H1 (cell line): Measurements from ENCODE around the gene GJB3. TPM values are rescaled to one million over a fixed set of nuclear protein-coding genes. Genes with fewer than 3 reads are reported as not detected.

Experiments
- CTCF ChIA-PET: fragments of 300-600 bp; sonication (Branson Sonifier 250); formaldehyde crosslinking; loops from one replicate; lab custom pipeline; 2021; ENCODE audit not compliant: partially characterized antibody; lab: Charles Lee
- POLR2A ChIA-PET: fragments of 300-600 bp; sonication (Branson Sonifier 250); formaldehyde crosslinking; loops from one replicate; lab custom pipeline; 2021; ENCODE audit warnings: inconsistent platforms; ENCODE audit not compliant: partially characterized antibody; lab: Charles Lee
- DNase-seq, 2 experiments: peaks; one replicate each; pipeline versions ENCODE4 v3.0.0 to v3.0.0-alpha.2; 2010 to 2022; ENCODE audit warnings: low spot score in 2 of 2, low read depth in 1 of 2, mixed read lengths in 1 of 2
- FAIRE-seq: peaks from 2 replicates; lab custom pipeline; 2011; peaks lifted over from hg19 to GRCh38; lab: Jason Lieb, UNC
- H2AFZ ChIP-seq: 2 replicates; pipeline ENCODE4 v1.8.1; 2012; ENCODE audit warnings: low read length, inconsistent platforms
- H2AK5ac ChIP-seq: 2 replicates; pipeline ENCODE4 v1.6.1; 2013; ENCODE audit warnings: low read depth, low read length
- H2BK120ac ChIP-seq: replicated peaks from 2 replicates; pipeline ENCODE3; 2013; ENCODE audit warnings: low read depth, low read length, inconsistent platforms
- H2BK12ac ChIP-seq: 2 replicates; pipeline ENCODE4 v1.6.1; 2013; ENCODE audit warnings: low read depth, low read length
- H2BK15ac ChIP-seq: 2 replicates; pipeline ENCODE4 v1.6.1; 2013; ENCODE audit warnings: low read length
- H2BK20ac ChIP-seq: 2 replicates; pipeline ENCODE4 v1.6.1; 2013; ENCODE audit warnings: low read length
- H2BK5ac ChIP-seq: 2 replicates; pipeline ENCODE4 v1.6.1; 2013; ENCODE audit warnings: low read depth, low read length
- H3K14ac ChIP-seq: 2 replicates; pipeline ENCODE4 v1.6.1; 2013; ENCODE audit warnings: inconsistent platforms; ENCODE audit not compliant: insufficient read length
- H3K18ac ChIP-seq: 2 replicates; pipeline ENCODE4 v1.6.1; 2013; ENCODE audit warnings: low read length; ENCODE audit errors: extremely low read depth
- H3K23ac ChIP-seq: 2 replicates; pipeline ENCODE4 v1.6.1; 2013; ENCODE audit warnings: inconsistent platforms; ENCODE audit not compliant: insufficient read length
- H3K23me2 ChIP-seq: 2 replicates; pipeline ENCODE4 v1.6.1; 2013; ENCODE audit warnings: low read depth, low read length
- H3K27ac ChIP-seq: 2 replicates; pipeline ENCODE4 v1.6.1; 2011; ENCODE audit warnings: low read depth, low read length, inconsistent platforms
- H3K27me3 ChIP-seq, 4 experiments: replicated peaks in 1 of 4; 1 replicate in 1 of 4; 2 replicates in 3 of 4; pipeline versions ENCODE4 v1.6.1 to v1.8.1; 2011 to 2013; ENCODE audit warnings: low read length in 3 of 4, mild to moderate bottlenecking in 3 of 4, inconsistent platforms in 2 of 4, mixed read lengths in 2 of 4, moderate library complexity in 1 of 4; ENCODE audit not compliant: control insufficient read depth in 3 of 4, insufficient read depth in 3 of 4; ENCODE audit errors: extremely low read depth in 1 of 4
- H3K36me3 ChIP-seq, 4 experiments: 2 replicates each; pipeline versions ENCODE4 v1.6.1 to v1.8.1; 2011 to 2013; ENCODE audit warnings: mild to moderate bottlenecking in 4 of 4, low read length in 3 of 4, moderate library complexity in 2 of 4, control low read depth in 1 of 4, inconsistent platforms in 1 of 4; ENCODE audit not compliant: insufficient read depth in 4 of 4, control insufficient read depth in 2 of 4
- H3K4ac ChIP-seq: replicated peaks from 2 replicates; pipeline ENCODE3; 2013; ENCODE audit warnings: low read length, low read depth, mixed read lengths, inconsistent platforms; ENCODE audit not compliant: insufficient read length
- H3K4me1 ChIP-seq, 4 experiments: replicated peaks in 1 of 4; 1 replicate in 1 of 4; 2 replicates in 3 of 4; pipeline versions ENCODE4 v1.6.1 to v1.8.1; 2011 to 2013; ENCODE audit warnings: low read length in 3 of 4, inconsistent platforms in 2 of 4, mixed read lengths in 1 of 4; ENCODE audit not compliant: insufficient read depth in 4 of 4, control insufficient read depth in 3 of 4
- H3K4me2 ChIP-seq, 2 experiments: 2 replicates each; pipeline versions ENCODE4 v1.6.1 to v1.8.1; 2011 to 2013; ENCODE audit warnings: low read depth in 2 of 2, low read length in 2 of 2, control low read depth in 1 of 2, inconsistent platforms in 1 of 2, mild to moderate bottlenecking in 1 of 2; ENCODE audit not compliant: insufficient read depth in 1 of 2
- H3K4me3 ChIP-seq, 4 experiments: fragments of 200-600, 300-600 bp in 1 of 4; sonication (generic), shearing (Covaris generic), sonication (Bioruptor Twin) in 1 of 4; 2 replicates each; pipeline versions ENCODE4 v1.5.1 to v1.8.1; 2011 to 2016; ENCODE audit warnings: low read length in 4 of 4, low read depth in 3 of 4, control low read depth in 2 of 4, inconsistent platforms in 2 of 4, mild to moderate bottlenecking in 2 of 4, mixed read lengths in 1 of 4, moderate library complexity in 1 of 4; ENCODE audit not compliant: insufficient read depth in 2 of 4; ENCODE audit errors: extremely low read depth in 1 of 4
- H3K56ac ChIP-seq: replicated peaks from 2 replicates; pipeline ENCODE3; 2013; ENCODE audit warnings: low read depth, mild to moderate bottlenecking, mixed read lengths, low read length, inconsistent platforms; ENCODE audit not compliant: insufficient read length
- H3K79me1 ChIP-seq: 2 replicates; pipeline ENCODE4 v1.6.1; 2013; ENCODE audit warnings: low read depth, low read length, control low read depth
- H3K79me2 ChIP-seq, 2 experiments: 2 replicates each; pipeline versions ENCODE4 v1.6.1 to v1.8.1; 2012 to 2013; ENCODE audit warnings: low read length in 2 of 2, mild to moderate bottlenecking in 2 of 2, inconsistent platforms in 1 of 2; ENCODE audit not compliant: insufficient read depth in 2 of 2, control insufficient read depth in 1 of 2
- H3K9ac ChIP-seq, 4 experiments: replicated peaks in 1 of 4; 1 replicate in 1 of 4; 2 replicates in 3 of 4; pipeline versions ENCODE4 v1.6.1 to v1.8.1; 2011 to 2013; ENCODE audit warnings: low read depth in 3 of 4, low read length in 3 of 4, control low read depth in 2 of 4, mild to moderate bottlenecking in 2 of 4, moderate library complexity in 2 of 4, inconsistent platforms in 1 of 4; ENCODE audit errors: extremely low read depth in 1 of 4
- H3K9me3 ChIP-seq, 2 experiments: 2 replicates each; pipeline versions ENCODE4 v1.6.1 to v1.8.1; 2012 to 2013; ENCODE audit warnings: mild to moderate bottlenecking in 2 of 2, moderate library complexity in 2 of 2, control low read depth in 1 of 2, inconsistent platforms in 1 of 2, low read depth in 1 of 2, low read length in 1 of 2, mixed read lengths in 1 of 2; ENCODE audit not compliant: insufficient read depth in 2 of 2
- H4K20me1 ChIP-seq, 2 experiments: replicated peaks in 1 of 2; 2 replicates each; pipeline versions ENCODE3 to v1.8.1; 2011 to 2013; ENCODE audit warnings: inconsistent platforms in 2 of 2, low read length in 2 of 2, mild to moderate bottlenecking in 1 of 2; ENCODE audit not compliant: insufficient read depth in 2 of 2, control insufficient read depth in 1 of 2
- H4K5ac ChIP-seq: 2 replicates; pipeline ENCODE4 v1.6.1; 2013; ENCODE audit warnings: low read length, low read depth, mixed read lengths, inconsistent platforms; ENCODE audit not compliant: insufficient read length
- H4K8ac ChIP-seq: 2 replicates; pipeline ENCODE4 v1.8.0; 2013; ENCODE audit warnings: mild to moderate bottlenecking, moderate library complexity, low read length, inconsistent platforms; ENCODE audit not compliant: insufficient read depth; ENCODE audit errors: extremely low read depth
- H4K91ac ChIP-seq: replicated peaks from 2 replicates; pipeline ENCODE3; 2013; ENCODE audit warnings: low read length, mixed read lengths, inconsistent platforms; ENCODE audit not compliant: insufficient read length
- CTBP2 ChIP-seq: IDR thresholded peaks from 2 replicates; pipeline ENCODE4 v1.7.0; 2011; ENCODE audit warnings: borderline replicate concordance, mild to moderate bottlenecking, moderate library complexity, mixed read lengths, low read length; ENCODE audit not compliant: insufficient read depth, insufficient read length
- EZH2 ChIP-seq: fragments of 200-600 bp; sonication (generic); IDR thresholded peaks from 2 replicates; pipeline ENCODE4 v1.7.1; 2012; ENCODE audit warnings: low read depth, mild to moderate bottlenecking, moderate library complexity, low read length, inconsistent platforms; ENCODE audit not compliant: severe bottlenecking
- JUN ChIP-seq: IDR thresholded peaks from 2 replicates; pipeline ENCODE4 v1.6.1; 2011; ENCODE audit warnings: low read depth, mild to moderate bottlenecking, improper control_type of control experiment, low read length
- KDM1A ChIP-seq: fragments of 200-600, 300-600 bp; sonication (generic); IDR thresholded peaks from 2 replicates; pipeline ENCODE4 v1.7.1; 2016; ENCODE audit warnings: mild to moderate bottlenecking, low read length, borderline replicate concordance
- POLR2A ChIP-seq, 2 experiments: IDR thresholded peaks; 1 replicate in 1 of 2; 2 replicates in 1 of 2; pipeline ENCODE4 v1.6.1; 2011; ENCODE audit warnings: low read depth in 2 of 2, low read length in 2 of 2, mild to moderate bottlenecking in 2 of 2; ENCODE audit errors: control extremely low read depth in 1 of 2
- SIN3A ChIP-seq, 2 experiments: IDR thresholded peaks in 1 of 2; conservative IDR thresholded peaks in 1 of 2; 2 replicates each; pipeline ENCODE4 v1.6.1; 2011 to 2012; ENCODE audit warnings: low read length in 2 of 2, improper control_type of control experiment in 1 of 2, low read depth in 1 of 2, mild to moderate bottlenecking in 1 of 2
- TBP ChIP-seq: IDR thresholded peaks from 2 replicates; pipeline ENCODE4 v1.6.1; 2011; ENCODE audit warnings: low read depth, low read length, improper control_type of control experiment
- WGBS, 2 experiments: shearing (Covaris generic) in 1 of 2; methylation state at CpG; one replicate each; pipeline versions ENCODE4 v1.1.6 to v1.1.7; 2013 to 2015; ENCODE audit warnings: low lambda C conversion rate in 2 of 2, mixed read lengths in 2 of 2, inconsistent platforms in 1 of 2, low coverage in 1 of 2, missing lambda C conversion rate in 1 of 2; ENCODE audit not compliant: insufficient replicate concordance in 2 of 2, insufficient coverage in 1 of 2, insufficient read length in 1 of 2; ENCODE audit errors: extremely low coverage in 1 of 2, missing lambda C conversion rate in 1 of 2; 5-methylcytosine and 5-hydroxymethylcytosine counted together
- long read RNA-seq, 2 experiments: library from RNA in 1 of 2; library from capped mRNA in 1 of 2; stranded (forward); transcript quantifications; one replicate each; pipeline ENCODE4 v2.0.0, GENCODE V29; 2021; ENCODE audit warnings: inconsistent platforms in 1 of 2
- polyA minus RNA-seq, 3 experiments: library from RNA; depleted of rRNA, polyadenylated mRNA; stranded (reverse); fragments of >200 nt; gene quantifications; 1 replicate in 2 of 3; 2 replicates in 1 of 3; pipeline ENCODE4 v1.2.3, GENCODE V29; 2011
- polyA plus RNA-seq, 7 experiments: library from polyadenylated mRNA; depleted of rRNA in 3 of 7; stranded (reverse) in 5 of 7; unstranded in 2 of 7; fragments of >200 nt in 5 of 7; fragments of 200-250 nt in 2 of 7; gene quantifications; 1 replicate in 5 of 7; 2 replicates in 1 of 7; 4 replicates in 1 of 7; pipeline versions ENCODE4 v1.2.1 to v1.2.3, GENCODE V29; 2011 to 2013; ENCODE audit warnings: missing spikeins in 2 of 7, mixed read lengths in 2 of 7
- total RNA-seq: library from RNA; stranded (reverse); fragmentation: NEBNext Ultra II Directional; extraction: Animal tissue kit (Norgen Biotek cat#: 25700); gene quantifications from 2 replicates; pipeline ENCODE4 v1.2.1, GENCODE V29; 2021

The GJB3 gene
- 0.93 and 1.1 TPM in 2 replicates for total RNA-seq
- 1.6 and 1.7 TPM in 2 replicates for polyA plus RNA-seq (2011; rRNA removed)
- polyA plus RNA-seq (2011; cell fraction: cytosol; rRNA removed) = 1.0 TPM
- 0.81 TPM for polyA plus RNA-seq (2011; cell fraction: nucleus; rRNA removed)
- 0.90 to 1.2 TPM (median 1.2 TPM) in 4 replicates for polyA plus RNA-seq (2012, experiment 1 of 2)
- polyA plus RNA-seq (2012, experiment 2 of 2) = 1.6 TPM
- polyA plus RNA-seq (2013, experiment 1 of 2) = 2.6 TPM
- 2.7 TPM for polyA plus RNA-seq (2013, experiment 2 of 2)
- polyA minus RNA-seq (2011; rRNA and poly(A)+ RNA removed) = 0.29 and 0.82 TPM in 2 replicates
- not detected for polyA minus RNA-seq (2011; cell fraction: cytosol; rRNA and poly(A)+ RNA removed)
- polyA minus RNA-seq (2011; cell fraction: nucleus; rRNA and poly(A)+ RNA removed) = 0.90 TPM
- long read RNA-seq, experiment 1 = 0 reads
- long read RNA-seq, experiment 2 = 0 reads

- Histone ChIP-seq H3K4me3 (peak within 1 kb of the TSS; percentile 51 to 83 (median 80)), H3K9ac (peak within 1 kb of the TSS in 2 of 4 experiments; percentile 20 to 45; a peak in 5 of 7 replicates), H3K9me3 (no peaks in the 10 kb centered on the region), H2BK12ac (peak within 1 kb of the TSS; percentile 50; the same call in 1 of the 2 replicates), H2BK5ac (peak within 1 kb of the TSS; percentile 35; the same call in 1 of the 2 replicates), H3K36me3 (no peaks in the 10 kb centered on the region), H4K8ac (peak within 1 kb of the TSS; percentile 60), H3K23me2 (peaks cover 15% of the 10 kb centered on the region; the same call in 1 of the 2 replicates), H3K56ac (peak within 1 kb of the TSS; percentile 22), H3K79me2 (no peaks in the 10 kb centered on the region), H3K18ac (peak within 1 kb of the TSS; percentile 56), H2BK20ac (no peak within 1 kb of the TSS), H3K4ac (no peak within 1 kb of the TSS), H3K27ac (no peak within 1 kb of the TSS), H3K23ac (no peak within 1 kb of the TSS), H2AK5ac (no peak within 1 kb of the TSS), H4K91ac (peak within 1 kb of the TSS; percentile 73), H3K79me1 (no peaks in the 10 kb centered on the region), H3K4me1 (peaks cover 0 to 14% (median 5%) of the 10 kb centered on the region in 4 experiments; a peak in 4 of 7 replicates), H2BK120ac (no peak within 1 kb of the TSS), H3K27me3 (peaks cover 0 to 24% (median 10%) of the 10 kb centered on the region in 4 experiments; a peak in 5 of 7 replicates), H4K5ac (no peak within 1 kb of the TSS), H3K4me2 (peak within 1 kb of the TSS; percentile 53 to 98), H3K14ac (no peak within 1 kb of the TSS), H2BK15ac (no peak within 1 kb of the TSS; the same call in 1 of the 2 replicates), H4K20me1 (no peaks in the 10 kb centered on the region), H2AFZ (peak within 1 kb of the TSS; percentile 94; the same call in 1 of the 2 replicates)
- POLR2A ChIA-PET = interaction anchor here (1.0 to 1.5 kb wide), 6 partner anchors 10 to 79 kb away, joined by 3 to 6 read pairs (median 3); partner anchors contain the start of gene SMIM12
- peak in 1 of 2 experiments; percentile 76 for DNase-seq
- no peak for FAIRE-seq
- CTCF ChIA-PET = interaction anchor here (0.6 to 3.6 kb wide), 12 partner anchors 10 to 376 kb away, joined by 3 to 17 read pairs (median 4); no protein-coding TSS in a partner anchor
- WGBS, 2 experiments = 2% methylated on average over 43 of the region's 62 CpGs; no CpG with 5 or more reads in 1 of the 2 experiments
- TF ChIP-seq TBP (no peak), SIN3A (conservative IDR thresholded peaks at IDR 0.05 in 1 of 2, IDR thresholded peaks at IDR 0.05 in 1 of 2; ENCODE audit: low read depth in 1 of 2, low read length in 2 of 2) (no peak), KDM1A (peak; percentile 55; the same call in 1 of the 2 replicates), EZH2 (peak; percentile 27), CTBP2 (no peak), JUN (no peak), POLR2A (IDR thresholded peaks at IDR 0.05; ENCODE audit: control extremely low read depth in 1 of 2, low read depth in 2 of 2, low read length in 2 of 2) (no peak)
Measured at GRCh38 chr1:34781071-34781843, at the start of gene GJB3. TSS of gene GJB3 (plus strand) at chr1:34781214. CDS start at chr1:34784763, 3,549 bp downstream.
